ENCODE data around the gene PPARG.

GRCh38 chr3:12335421-12335820 is 46.6 kb downstream of the PPARG start:
- TF ChIP-seq CTCF (IDR thresholded peaks at IDR 0.05) (no peak), POLR2A (IDR thresholded peaks at IDR 0.05) (no peak)
